ENCODE data around the gene DOCK10.

- TF ChIP-seq, protein P1, sequence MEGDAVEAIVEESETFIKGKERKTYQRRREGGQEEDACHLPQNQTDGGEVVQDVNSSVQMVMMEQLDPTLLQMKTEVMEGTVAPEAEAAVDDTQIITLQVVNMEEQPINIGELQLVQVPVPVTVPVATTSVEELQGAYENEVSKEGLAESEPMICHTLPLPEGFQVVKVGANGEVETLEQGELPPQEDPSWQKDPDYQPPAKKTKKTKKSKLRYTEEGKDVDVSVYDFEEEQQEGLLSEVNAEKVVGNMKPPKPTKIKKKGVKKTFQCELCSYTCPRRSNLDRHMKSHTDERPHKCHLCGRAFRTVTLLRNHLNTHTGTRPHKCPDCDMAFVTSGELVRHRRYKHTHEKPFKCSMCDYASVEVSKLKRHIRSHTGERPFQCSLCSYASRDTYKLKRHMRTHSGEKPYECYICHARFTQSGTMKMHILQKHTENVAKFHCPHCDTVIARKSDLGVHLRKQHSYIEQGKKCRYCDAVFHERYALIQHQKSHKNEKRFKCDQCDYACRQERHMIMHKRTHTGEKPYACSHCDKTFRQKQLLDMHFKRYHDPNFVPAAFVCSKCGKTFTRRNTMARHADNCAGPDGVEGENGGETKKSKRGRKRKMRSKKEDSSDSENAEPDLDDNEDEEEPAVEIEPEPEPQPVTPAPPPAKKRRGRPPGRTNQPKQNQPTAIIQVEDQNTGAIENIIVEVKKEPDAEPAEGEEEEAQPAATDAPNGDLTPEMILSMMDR (conservative IDR thresholded peaks at IDR 0.05 in 1 of 2, IDR thresholded peaks at IDR 0.05 in 1 of 2; ENCODE audit: low read depth in 1 of 2, low read length in 2 of 2): no peak
- no peak for TF ChIP-seq EZH2 (IDR thresholded peaks at IDR 0.05; ENCODE audit: low read length, missing control alignments)
Measured at GRCh38 chr2:225011585-225011984, 30.7 kb downstream of the DOCK10 start.
